ENCODE measurements around the gene PROSER3.
A peak's percentile ranks its signal among the peaks of the same experiment; 100 is the strongest.

The PROSER3 gene

DNA sequence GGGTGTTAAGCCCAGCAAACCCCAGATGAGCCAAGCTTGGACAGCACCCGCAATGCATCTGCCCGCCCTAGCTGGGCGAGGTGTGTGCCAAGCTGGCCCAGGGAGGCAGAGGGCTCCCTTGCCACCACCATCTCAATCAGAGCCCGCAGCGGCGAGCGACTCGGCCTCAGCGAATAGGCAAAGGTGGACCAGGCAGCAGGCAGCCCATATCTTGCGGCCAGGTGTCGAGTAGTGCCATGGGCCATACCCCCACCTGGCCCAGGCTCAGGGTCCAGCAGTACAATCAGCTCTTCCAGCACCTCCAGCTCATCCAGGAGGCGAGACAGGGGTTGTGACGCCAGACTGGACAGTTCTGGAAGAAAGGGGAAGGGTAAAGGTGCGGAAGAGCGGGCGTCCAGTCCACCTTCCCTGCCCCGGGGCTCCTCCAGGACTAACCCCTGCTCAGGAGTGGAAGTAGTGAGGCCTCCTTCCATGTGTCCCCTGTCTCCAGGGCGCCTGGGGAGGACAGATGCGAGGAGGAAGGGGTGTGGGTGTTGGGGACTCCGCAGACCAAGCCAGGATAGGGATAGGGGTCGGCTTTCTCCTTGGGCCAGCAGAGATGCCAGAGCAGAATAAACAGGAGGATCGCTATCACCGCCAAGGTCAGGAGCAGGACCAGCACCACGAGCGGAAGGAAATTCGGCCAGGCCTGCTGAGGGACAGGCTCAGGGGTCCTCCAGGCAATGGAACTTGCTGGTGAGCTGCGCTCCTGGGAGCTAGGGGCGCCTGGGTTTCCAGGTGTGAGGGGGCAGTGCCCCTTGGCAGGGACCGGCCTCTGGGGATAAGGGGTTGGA lies 18.5 kb upstream of the PROSER3 start:
- no peak for DNase-seq (ENCODE audit: low spot score)

DNA sequence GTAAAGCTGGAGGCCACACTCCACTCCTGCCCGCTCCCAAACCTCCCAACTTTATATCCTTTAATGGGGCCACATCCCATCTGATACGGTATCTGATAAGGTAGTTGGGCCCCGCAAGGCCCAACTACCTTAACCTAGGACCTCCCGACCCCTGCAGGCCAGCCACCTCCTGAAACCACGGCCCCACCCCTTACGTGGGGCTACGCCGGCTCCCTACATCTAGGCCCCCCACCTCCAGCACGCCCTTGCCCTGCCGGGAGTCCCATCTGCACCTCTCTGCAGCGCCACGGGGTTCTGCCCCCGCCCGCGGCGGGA lies 17.9 kb upstream of the PROSER3 start:
- DNase-seq (ENCODE audit: low spot score) = no peak

GRCh38 chr19:35740423-35741202 lies 17.4 kb upstream of the PROSER3 start:
- DNase-seq (ENCODE audit: low spot score) = peak; percentile 98

- DNase-seq (ENCODE audit: low spot score) = no peak
Measured at GRCh38 chr19:35741203-35741515, 16.8 kb upstream of the PROSER3 start.

- DNase-seq (ENCODE audit: low spot score) = peak; percentile 58
Measured at GRCh38 chr19:35742121-35742724, 15.8 kb upstream of the PROSER3 start, which contains the start of gene IGFLR1. Gene IGFLR1 (minus strand): TSS chr19:35742452. CDS start chr19:35741180, 1,272 bp downstream.

DNA sequence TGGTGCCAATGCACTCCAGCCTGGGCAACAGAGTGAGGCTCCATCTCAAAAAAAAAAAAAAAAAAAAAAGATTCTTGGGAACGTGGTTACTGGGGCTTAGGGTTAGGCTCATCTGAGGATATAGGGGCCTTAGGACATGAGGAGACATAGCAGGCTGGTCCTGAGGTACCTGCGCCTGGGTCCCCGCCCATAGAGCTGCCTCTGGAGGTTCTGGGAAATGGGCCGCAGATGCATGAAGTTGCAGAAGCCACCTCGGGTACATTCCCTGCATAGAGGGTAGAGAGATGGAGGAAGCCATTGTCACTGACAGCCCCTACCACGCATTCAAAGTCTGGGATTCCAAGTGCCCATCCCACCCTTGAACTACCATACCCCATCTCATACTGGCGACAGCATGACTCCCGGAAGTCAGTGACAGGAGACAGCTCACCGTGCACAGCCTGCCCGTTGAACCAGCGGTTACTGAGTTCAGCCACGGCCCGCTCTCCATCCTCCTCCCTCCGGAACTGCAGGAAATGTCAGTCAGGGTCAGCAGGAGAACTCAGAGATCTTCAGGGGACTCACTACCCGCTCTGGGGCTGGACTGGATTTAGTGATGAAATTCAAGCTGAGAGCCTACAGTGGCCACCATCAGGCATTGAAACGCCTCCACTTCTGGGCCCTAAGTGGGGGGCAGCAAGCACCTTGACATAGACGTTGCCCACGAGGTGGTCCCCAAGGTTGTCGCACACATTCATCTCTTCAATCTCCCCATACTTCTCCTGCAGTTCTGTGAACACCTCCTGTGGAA lies 14.1 kb upstream of the PROSER3 start:
- DNase-seq (ENCODE audit: low spot score) = no peak

DNA sequence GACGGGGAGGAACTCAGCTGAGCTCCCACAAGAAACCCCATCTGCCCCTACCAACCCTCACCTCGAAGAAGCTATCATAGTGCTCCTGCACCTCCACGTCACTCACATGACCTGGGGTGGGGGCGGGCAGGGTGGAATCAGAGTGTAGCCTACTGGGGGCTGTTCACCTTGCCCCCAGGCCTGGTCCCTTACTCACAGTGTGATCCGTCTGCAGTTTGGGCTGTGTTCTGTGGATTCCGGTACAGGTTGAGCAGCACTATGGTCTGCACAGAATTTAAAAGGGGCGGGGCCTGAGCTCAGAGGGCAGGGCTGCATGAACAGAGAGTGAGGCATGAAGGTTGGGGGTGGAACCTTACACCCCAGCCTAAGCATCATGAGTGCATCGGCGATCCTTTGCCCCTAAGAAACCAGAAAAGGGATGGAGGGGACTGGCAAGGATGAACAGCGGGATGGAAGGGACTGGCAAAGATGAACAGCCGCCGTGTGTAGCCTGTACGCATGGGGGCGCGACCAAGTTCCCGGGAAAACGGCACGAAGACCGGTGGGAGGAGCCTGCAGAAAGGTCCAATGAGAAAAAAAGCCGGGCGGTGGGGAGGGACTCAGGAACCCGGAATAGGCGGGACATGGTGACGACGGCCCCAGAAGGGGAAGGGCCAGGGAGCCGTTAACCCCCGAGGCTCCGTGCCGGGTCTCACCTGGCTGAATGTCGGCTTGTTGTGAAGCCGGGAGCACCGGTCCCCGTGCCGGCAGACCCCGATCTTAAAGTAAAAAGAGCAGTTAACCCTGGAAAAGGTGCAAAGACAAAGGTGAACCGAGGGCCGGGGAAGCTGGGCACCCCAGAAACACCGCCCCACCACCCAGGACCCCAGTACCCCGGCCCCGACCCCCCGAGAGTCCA lies 13.3 kb upstream of the PROSER3 start:
- peak; percentile 86 for DNase-seq (ENCODE audit: low spot score)

- peak; percentile 92 for DNase-seq (ENCODE audit: low spot score)
Measured at GRCh38 chr19:35745328-35746086, 12.5 kb upstream of the PROSER3 start, which contains the start of the genes PSENEN and U2AF1L4. Gene PSENEN (plus strand): TSS chr19:35745651. CDS start chr19:35745931, 280 bp downstream. Gene U2AF1L4 (minus strand): TSS chr19:35745418. CDS start chr19:35745391, 27 bp downstream.

- DNase-seq (ENCODE audit: low spot score) = no peak
Measured at GRCh38 chr19:35746087-35746462, 11.9 kb upstream of the PROSER3 start.

GRCh38 chr19:35746531-35746930 lies 11.4 kb upstream of the PROSER3 start:
- no peak for DNase-seq (ENCODE audit: low spot score)

DNA sequence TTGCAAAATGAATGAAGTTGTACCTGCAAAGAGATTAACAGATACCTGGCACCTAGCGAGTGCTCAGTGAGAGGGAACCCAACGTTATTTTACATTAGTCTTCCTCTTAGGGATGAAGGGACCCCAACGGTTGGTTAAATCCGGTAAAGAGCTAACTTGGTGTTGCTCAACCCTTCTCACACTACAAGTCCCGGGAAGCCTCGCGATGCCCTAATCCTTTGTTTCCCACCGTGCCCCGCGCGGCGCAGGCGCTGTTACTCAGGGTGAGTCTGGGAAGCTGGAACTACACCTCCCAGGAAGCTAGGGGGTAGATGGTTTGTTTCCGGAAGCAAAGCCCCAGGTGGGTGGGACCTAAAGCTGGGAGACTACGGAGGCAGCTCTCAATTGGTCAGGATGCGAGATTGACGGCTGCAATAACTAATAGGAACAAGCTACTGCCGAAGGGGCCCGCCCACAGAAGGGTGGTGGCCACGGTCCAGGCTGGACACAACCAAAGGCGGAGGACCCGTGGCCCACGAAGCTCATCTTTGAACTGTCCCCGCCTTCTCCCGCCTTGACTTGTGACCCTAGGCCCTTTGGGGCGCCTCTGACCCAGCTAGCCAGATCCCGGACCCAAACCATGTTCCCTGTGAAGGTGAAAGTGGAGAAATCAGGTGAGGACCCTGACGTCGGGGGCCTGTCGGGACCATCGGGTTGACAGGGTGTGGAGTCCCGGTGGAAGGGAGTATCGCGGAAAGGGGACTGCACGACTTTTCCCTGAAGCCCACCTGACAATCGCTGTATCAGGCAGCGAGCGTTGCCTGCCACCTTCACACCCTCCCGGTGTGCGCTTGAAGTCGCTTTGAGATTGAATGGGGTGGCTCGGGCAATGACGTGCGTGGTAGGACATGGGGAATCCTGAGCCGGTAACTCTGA lies 9.6 kb upstream of the PROSER3 start, which contains the start of gene LIN37:
Gene LIN37 (plus strand): TSS at position 471 of the 915 bp plus-strand sequence. CDS start 149 bp downstream, at position 620.
- DNase-seq (ENCODE audit: low spot score) = peak; percentile 93

- DNase-seq (ENCODE audit: low spot score) = no peak
Measured at GRCh38 chr19:35750167-35750566, 7.8 kb upstream of the PROSER3 start.

DNA sequence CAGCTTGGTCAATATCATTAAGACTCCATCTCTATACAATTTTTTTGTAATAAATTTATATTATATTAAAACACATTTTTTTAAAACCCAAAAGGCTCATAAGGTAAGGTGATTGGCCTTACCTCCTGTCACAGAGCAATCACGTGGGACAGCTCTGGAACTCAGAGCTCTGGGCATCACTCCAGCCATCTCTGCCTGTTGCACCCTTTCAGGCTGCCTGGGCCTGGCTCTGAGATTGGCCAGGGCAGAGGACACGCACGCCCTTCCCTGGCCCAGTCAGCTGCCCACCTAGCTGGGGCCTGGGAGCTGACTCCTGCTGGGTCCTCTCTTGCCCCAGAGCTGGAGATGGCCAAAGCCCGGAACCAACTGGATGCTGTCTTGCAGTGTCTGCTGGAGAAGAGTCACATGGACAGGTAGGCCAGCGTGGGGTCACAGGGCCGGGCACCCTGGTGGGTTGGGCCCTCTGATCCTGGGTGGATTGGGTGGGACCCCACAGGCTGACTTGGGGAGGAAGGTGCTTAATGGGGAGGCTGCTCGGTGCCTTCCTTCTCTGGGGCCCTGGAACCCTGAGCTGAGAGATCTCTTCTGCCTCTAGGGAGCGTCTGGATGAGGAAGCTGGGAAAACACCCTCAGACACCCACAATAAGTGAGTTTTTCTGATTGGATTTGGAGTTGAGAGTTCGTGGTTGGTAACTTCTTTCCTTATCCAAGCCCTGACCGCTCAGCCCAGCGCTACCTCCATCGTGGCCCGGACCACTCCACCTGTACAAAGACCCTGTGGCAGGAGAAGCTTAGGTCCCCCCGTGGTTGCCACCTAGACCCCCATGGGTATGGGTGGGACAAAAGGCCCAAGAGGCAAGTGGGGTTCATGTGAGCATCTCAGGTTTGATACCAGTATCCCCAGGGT lies 5.9 kb upstream of the PROSER3 start:
- DNase-seq (ENCODE audit: low spot score) = no peak

- no peak for DNase-seq (ENCODE audit: low spot score)
Measured at GRCh38 chr19:35752746-35753350, 5.1 kb upstream of the PROSER3 start.

- no peak for DNase-seq (ENCODE audit: low spot score)
Measured at GRCh38 chr19:35753634-35754369, 4.2 kb upstream of the PROSER3 start.

- DNase-seq (ENCODE audit: low spot score) = no peak
Measured at GRCh38 chr19:35754370-35755130, 3.4 kb upstream of the PROSER3 start.

Measured in germinal center (tissue), 1 donor.